ENCODE data around the gene TBCE.

The TBCE gene

GRCh38 chr1:235410467-235410866 lies 43.2 kb downstream of the TBCE start:
- no peak for DNase-seq

- no peak for DNase-seq
Measured at GRCh38 chr1:235411489-235412486, 44.6 kb downstream of the TBCE start.

DNA sequence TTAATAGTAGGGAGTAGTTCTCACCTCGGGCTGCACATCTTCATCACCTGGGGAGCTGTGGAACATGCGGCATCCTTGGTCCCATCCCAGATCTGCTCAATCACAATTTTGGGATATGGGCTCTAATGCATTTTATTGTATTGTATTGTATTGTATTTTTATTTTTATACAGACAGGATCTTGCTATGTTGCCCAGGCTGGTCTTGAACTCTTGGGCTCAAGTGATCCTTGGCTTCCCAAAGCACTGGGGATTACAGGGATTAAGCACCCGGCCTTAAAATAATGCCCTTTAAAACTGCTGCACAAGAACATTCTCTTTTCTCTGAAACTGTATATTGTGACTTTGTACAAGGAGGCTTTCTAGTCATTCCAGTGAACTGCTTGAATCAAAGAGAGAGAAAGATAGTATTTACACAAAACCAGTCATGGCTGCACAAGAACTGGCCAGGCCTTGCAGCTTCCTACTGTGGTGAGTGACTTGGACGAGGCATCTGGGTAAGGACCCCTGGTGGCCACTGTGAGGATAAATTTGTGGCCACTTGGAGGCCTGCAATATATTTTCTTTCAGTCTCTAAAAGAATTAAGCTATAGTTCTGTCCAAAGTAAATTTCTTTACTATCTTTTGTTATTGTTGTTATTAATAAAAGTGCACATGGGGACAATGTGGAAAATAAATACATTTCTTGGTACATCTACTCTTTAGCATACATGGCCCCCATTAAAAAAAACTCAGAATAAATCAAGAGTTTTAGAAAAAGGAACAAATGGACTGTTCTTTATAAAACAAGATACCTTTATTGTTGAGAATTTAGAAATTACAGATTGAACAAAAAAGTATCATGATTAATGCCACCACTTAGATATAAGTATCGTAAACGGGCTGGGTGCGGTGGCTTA lies 48.0 kb downstream of the TBCE start:
- peak; percentile 33 for DNase-seq

DNA sequence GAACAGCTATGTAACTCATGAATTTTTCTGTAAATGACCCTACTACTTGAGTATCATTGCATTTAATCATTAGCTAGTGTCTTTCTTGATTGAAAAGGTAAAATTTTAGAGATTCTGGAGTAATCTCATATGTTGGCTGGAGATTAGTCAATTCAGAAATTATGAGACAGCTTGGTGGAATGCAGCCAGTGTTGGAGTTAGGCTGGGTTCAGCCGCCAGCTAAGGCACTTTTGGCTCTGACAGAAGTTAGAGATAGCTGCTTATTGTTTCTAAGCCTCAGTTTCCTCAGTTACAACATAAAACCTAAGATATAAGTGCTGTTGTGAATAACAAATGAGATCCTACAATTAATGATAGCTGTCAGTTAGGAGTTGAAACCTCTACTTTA lies 49.4 kb downstream of the TBCE start:
- DNase-seq = no peak

DNA sequence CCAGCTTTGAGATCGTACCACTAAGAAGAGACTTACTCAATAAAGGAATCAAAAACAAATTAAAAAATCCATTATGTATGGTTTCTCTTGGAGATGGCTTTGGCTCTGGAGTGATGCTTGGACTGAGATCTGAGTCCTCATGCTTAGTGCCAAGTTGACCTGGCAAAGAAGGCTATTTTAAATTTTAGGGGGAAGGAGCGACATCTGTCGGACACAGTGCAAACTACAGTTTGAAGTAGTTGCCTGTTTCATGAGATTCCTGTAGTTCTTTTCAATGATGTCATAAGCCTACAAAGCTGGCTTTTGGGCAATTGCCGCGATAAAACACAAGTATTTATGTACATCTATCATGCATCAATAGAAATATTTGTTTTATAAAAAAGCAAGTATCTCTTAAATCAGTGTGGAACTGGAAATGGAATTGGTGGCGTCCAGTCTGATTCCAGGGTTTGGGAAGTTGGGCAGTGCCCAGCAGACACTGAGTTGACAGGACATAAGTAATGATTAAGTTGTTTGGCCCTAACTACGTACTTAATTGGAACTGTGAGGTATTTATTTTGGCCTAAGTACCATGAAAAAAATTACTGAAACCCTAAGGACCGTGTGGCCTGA lies 50.0 kb downstream of the TBCE start:
- peak; percentile 73 for DNase-seq

DNA sequence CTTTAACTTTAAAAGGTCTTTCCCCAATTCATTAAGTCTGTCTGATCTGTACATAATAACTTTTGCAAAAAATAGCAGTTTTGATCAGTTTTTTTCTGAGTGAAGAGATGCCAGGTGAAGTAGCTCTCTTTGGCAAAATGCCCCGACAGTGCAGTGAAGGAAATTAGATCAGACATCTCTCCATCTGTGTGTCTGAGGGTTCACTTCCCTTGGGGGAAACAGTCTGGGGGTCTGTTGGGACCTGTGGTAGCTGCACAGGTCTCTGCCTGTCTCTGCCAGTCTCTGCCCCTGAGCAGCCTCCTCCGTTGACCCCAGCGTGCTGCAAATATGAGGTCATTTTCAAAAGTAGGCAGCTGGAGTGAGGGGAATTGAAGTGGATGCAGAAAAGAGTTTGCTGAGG lies 54.5 kb downstream of the TBCE start:
- DNase-seq = no peak

GRCh38 chr1:235423214-235423652 lies 56.0 kb downstream of the TBCE start:
- no peak for DNase-seq

GRCh38 chr1:235424092-235424491 lies 56.9 kb downstream of the TBCE start:
- no peak for DNase-seq

- no peak for DNase-seq
Measured at GRCh38 chr1:235425357-235425756, 58.1 kb downstream of the TBCE start.

GRCh38 chr1:235426143-235426542 lies 58.9 kb downstream of the TBCE start:
- DNase-seq = no peak

DNA sequence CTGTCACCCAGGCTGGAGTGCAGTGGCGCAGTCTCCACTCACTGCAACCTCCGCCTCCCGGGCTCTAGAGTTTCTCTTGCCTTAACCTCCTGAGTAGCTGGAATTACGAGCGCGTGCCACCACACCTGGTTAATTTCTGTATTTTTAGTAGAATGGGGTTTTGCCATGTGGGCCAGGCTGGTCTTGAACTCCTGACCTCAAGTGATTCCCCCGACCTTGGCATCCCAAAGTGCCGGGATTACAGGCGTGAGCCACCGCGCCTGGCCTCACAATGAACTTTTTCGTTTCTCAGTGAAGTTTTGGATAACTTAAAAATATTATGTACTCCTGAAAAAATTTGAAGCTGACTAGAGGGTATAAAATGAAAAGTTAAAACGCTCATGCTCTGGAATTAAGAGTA lies 59.5 kb downstream of the TBCE start:
- DNase-seq = no peak

- no peak for DNase-seq
Measured at GRCh38 chr1:235427447-235427846, 60.2 kb downstream of the TBCE start.

- DNase-seq = no peak
Measured at GRCh38 chr1:235429143-235429542, 61.9 kb downstream of the TBCE start.

GRCh38 chr1:235430991-235431390 lies 63.8 kb downstream of the TBCE start:
- DNase-seq = no peak

DNA sequence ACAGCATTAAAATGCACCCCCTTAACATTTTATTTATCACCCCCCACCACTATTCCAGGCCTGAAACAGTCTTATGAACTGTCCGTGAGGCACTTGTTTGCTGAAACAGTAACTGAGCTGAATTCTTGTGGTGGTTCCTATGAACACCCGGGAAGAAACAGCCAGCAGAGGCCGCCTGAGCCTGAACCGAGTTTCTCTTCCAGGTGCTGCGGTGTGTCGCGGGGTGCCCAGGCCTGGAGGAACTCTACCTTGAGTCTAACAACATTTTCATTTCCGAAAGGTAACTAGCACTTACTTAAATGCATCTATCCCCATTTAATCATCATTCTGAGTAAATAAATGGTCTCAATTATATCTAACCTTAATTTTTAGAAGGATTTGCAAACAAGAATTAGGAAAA lies 66.8 kb downstream of the TBCE start:
- DNase-seq = no peak

GRCh38 chr1:235441159-235441685 lies 74.0 kb downstream of the TBCE start:
- no peak for DNase-seq

DNA sequence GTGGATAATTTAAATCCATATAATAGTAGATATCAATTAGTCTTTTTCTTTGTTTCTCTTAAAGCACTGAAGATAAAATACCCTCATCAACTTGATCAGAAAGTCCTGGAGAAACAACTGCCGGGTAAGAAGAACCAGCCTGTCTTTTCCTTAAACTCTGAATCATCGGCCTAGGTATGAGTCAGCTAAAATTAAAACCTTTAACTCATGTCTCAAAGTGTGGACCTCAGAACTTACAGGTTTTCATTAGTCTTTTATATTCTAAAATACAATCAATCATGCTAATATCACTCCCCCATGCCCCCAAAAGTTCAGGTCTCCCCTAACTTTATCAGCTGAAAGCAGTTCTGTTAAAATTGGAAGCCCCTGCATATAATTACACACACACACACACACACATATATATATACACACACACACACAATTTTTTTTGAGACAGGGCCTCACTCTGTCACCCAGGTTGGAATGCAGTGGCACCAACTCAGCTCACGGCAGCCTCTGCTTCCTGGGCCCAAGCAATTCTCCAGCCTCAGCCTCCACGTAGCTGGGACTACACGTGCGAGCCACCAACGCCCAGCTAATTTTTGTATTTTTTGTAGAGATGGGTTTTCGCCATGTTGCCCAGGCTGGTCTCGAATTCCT lies 75.7 kb downstream of the TBCE start:
- DNase-seq = no peak

DNA sequence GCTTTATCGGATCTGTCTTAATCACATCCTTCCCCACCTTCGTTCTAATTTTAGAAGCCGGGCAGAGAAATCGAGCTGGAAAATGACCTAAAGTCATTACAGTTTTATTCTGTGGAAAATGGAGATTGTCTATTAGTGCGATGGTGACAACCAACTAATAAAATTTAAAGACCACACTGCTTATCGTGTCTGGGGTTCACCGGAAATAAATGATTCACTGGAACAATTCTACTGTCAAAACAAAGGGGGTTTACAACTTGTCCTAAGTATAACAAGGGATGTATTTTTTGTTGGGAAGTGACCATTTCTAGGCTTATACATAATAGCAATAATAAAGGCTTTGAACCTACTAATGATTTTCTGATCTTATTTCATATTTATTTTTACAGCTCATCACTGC lies 81.4 kb downstream of the TBCE start:
- DNase-seq = no peak

DNA sequence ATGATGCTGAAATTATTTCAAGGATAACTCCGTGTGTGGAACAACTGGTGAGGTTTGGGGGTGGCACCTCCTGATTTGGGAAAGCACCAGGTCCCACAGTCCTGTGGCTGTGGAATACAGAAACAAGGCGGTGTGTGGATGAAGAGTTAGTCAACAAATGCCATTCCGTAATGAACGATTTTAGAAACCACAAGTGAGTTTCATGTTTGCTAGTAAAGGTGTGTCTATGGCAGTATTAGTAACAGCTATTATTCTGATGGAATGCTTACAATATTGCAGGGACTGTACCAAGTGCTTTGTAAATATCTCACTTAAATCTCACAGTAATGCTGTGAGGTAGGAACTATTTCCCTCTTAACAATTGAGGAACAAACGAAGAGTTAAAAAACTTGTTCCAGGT lies 83.2 kb downstream of the TBCE start:
- DNase-seq = no peak

- no peak for DNase-seq
Measured at GRCh38 chr1:235450886-235451483, 83.8 kb downstream of the TBCE start.

DNA sequence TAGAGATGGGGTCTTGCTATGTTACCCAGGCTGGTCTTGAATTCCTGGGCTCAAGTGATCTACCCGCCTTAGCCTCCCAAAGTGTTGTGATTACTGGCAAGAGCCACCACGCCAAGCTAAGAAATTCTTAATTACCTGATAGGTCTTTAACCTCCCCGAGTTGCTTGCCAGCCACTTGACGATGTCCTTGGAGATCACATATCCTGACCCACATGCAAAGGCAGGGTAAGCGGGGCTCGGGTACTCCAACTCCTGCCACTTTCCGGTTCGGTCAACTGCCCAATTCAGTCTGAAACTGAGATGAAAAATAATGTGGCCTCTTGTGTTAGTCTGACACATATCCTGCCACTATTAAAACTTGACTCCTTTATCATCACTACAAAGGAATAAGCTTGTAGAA lies 86.8 kb downstream of the TBCE start:
- DNase-seq = no peak

DNA sequence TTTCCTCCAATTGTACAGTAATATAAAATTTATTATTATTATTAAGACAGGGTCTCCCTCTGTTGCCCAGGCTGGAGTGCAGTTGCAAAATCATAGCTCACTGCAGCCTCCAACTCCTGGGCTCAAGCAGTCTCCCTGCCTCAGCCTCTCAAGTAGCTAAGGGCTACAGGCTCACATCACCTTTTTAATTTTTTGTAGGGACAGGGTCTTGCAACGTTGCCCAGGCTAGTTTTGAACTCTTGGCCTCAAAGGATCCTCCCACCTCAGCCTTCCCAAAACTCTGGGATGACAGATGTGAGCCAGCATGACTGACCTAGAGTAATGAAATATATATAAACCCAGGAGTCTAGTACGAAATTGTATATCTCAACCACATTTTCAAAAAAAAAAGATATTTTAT lies 87.9 kb downstream of the TBCE start:
- no peak for DNase-seq

All from retina (tissue), 1 donor.